Astrocyte of the cerebellum (primary cell): Measurements from ENCODE around the gene IL10RA.
"Not testable (repeated sequence)": the region's sequence is repeated elsewhere in the genome, so short reads cannot be mapped to it uniquely, and the experiment has no call there.

Experiments used
- DNase-seq: peaks from one replicate; pipeline ENCODE4 v3.0.0-alpha.2; 2011; ENCODE audit warnings: low read depth
- H3K4me3 ChIP-seq: 2 replicates; pipeline ENCODE4 v1.5.1; 2011; ENCODE audit warnings: mild to moderate bottlenecking, low read depth, low read length, moderate library complexity
- in situ Hi-C: cut with HindIII; loops from 2 replicates; pipeline ENCODE4 v1.10.0; 2017; ENCODE audit warnings: low sequenced_read_pairs
- TF ChIP-seq, protein P1 (sequence below): IDR thresholded peaks from 2 replicates; pipeline ENCODE4 v1.5.1; 2012; ENCODE audit warnings: low read length, low read depth, moderate library complexity, mild to moderate bottlenecking; ENCODE audit errors: missing control alignments

Gene IL10RA

DNA sequence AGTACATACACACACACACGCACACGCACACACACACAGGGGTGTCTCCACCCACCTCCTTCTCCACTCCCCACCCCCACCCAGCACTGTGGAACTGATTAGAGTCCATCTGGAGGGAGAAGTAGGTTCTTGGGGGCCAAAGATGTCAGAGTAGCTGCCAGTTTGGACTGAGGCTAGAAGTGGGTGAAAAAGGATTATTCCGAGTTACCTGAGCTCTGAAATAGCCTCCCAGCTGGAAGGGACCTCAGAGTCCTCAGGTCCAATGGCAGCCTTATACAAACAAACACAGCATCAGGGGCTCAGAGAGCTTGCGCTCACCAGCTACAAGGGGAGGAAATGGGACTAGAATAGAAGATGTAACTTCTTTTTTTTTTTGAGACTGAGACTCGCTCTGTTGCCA is 20.8 kb downstream of the IL10RA start:
- TF ChIP-seq, protein P1, sequence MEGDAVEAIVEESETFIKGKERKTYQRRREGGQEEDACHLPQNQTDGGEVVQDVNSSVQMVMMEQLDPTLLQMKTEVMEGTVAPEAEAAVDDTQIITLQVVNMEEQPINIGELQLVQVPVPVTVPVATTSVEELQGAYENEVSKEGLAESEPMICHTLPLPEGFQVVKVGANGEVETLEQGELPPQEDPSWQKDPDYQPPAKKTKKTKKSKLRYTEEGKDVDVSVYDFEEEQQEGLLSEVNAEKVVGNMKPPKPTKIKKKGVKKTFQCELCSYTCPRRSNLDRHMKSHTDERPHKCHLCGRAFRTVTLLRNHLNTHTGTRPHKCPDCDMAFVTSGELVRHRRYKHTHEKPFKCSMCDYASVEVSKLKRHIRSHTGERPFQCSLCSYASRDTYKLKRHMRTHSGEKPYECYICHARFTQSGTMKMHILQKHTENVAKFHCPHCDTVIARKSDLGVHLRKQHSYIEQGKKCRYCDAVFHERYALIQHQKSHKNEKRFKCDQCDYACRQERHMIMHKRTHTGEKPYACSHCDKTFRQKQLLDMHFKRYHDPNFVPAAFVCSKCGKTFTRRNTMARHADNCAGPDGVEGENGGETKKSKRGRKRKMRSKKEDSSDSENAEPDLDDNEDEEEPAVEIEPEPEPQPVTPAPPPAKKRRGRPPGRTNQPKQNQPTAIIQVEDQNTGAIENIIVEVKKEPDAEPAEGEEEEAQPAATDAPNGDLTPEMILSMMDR: no peak
- in situ Hi-C loops: no loop called here
- DNase-seq: no peak
- no peak overlapping the region for H3K4me3 ChIP-seq

GRCh38 chr11:118007563-118008270 is 21.5 kb downstream of the IL10RA start:
- in situ Hi-C loops, H3K4me3 ChIP-seq, DNase-seq: not testable (repeated sequence)

- in situ Hi-C loops: no loop called here
- DNase-seq: no peak
- H3K4me3 ChIP-seq: no peak overlapping the region
- TF ChIP-seq, protein P1: no peak
Measured at GRCh38 chr11:118008271-118008911, 22.2 kb downstream of the IL10RA start.

DNA sequence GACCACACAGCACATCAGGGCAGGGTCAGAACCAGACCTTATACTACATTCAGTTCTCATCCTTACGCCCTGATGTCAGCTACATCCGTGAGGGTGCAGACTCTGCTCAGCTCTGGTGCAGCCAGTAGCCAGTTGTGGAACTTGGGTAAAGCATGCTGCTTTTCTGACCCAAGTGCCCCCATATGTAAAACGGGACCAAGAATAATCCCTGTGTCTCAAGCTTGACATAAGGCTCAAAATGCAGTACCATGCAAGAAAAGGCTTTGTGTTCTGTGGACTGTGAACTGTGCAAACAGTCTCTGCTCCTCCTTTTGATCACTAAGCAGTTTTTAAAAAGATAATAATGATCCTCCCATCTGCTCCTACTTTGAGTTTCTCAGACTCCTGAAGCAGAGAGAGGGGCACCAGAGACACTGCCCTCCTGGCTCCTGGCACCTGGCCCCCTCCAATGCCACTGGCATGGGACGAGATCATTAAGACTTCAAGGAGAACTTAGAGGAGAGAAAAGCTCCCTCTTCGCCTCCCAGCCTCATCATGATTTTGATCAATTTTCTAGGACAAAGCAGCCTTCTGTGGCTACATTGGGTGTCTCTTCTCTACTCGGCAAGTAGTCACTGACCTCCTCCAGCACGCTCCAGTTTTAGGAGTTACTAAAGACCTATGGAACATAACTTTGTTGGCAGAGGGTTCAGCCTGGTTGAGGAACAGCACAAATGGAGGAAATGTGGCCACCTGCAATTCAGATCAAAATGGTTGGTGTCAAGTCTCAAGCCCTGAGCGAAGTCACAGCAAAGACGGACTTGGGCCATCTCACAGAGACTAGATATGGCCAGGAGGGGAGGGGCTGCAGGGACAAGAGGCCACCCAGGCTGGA is 23.9 kb downstream of the IL10RA start:
- no peak for DNase-seq
- no peak overlapping the region for H3K4me3 ChIP-seq
- in situ Hi-C loops: no loop called here
- TF ChIP-seq, protein P1: no peak

GRCh38 chr11:118010738-118011461 is 24.7 kb downstream of the IL10RA start:
- no peak overlapping the region for H3K4me3 ChIP-seq
- TF ChIP-seq, protein P1: no peak
- no peak for DNase-seq
- in situ Hi-C loops: no loop called here

- in situ Hi-C loops: no loop called here
Measured at GRCh38 chr11:118012083-118012669, 26.0 kb downstream of the IL10RA start.

More at GRCh38 chr11:118012083-118012669, 26.0 kb downstream of the IL10RA start:
- DNase-seq: no peak
- TF ChIP-seq, protein P1: no peak
- H3K4me3 ChIP-seq: no peak overlapping the region
